Peyer's patch (tissue), 4 donors: Measurements from ENCODE around the gene AGXT2. TPM values are rescaled to one million over a fixed set of nuclear protein-coding genes. Genes with fewer than 3 reads are reported as not detected.

ENCODE experiments used
- DNase-seq, 3 donors: peaks; one replicate each; pipeline ENCODE4 v3.0.0-alpha.2; 2017 to 2019
- H3K27ac ChIP-seq, 4 donors: fragments of 200-600 bp; sonication (generic); one replicate each; pipeline ENCODE4 v1.5.1; 2016 to 2019
- H3K27me3 ChIP-seq, 2 donors: fragments of 200-600 bp; sonication (generic); one replicate each; pipeline ENCODE4 v1.5.1; 2019
- H3K36me3 ChIP-seq, 3 donors: fragments of 200-600 bp; sonication (generic); one replicate each; pipeline ENCODE4 v1.5.1; 2016 to 2019
- H3K4me1 ChIP-seq, 4 donors: fragments of 200-600 bp; sonication (generic); one replicate each; pipeline ENCODE4 v1.5.1; 2016 to 2019
- H3K4me3 ChIP-seq, 4 donors: fragments of 200-600 bp; sonication (generic); 1 replicate in 3 of 4; 2 replicates in 1 of 4; pipeline ENCODE4 v1.5.1; 2016 to 2019; ENCODE audit warnings: mild to moderate bottlenecking in 1 of 4
- H3K9me3 ChIP-seq, 4 donors: fragments of 200-600 bp; sonication (generic); one replicate each; pipeline ENCODE4 v1.5.1; 2016 to 2019; ENCODE audit warnings: mild to moderate bottlenecking in 1 of 4
- CTCF ChIP-seq, 6 experiments: fragments of 450-650 bp in 4 of 6; fragments of 200-600 bp in 2 of 6; sonication (generic) in 1 of 6; IDR thresholded peaks; one replicate each; pipeline ENCODE4 v1.5.1; 2017 to 2019; ENCODE audit warnings: antibody characterized with exemption in 6 of 6, mild to moderate bottlenecking in 3 of 6, moderate library complexity in 1 of 6
- POLR2A ChIP-seq, 2 donors: fragments of 450-650 bp; IDR thresholded peaks; one replicate each; pipeline ENCODE4 v1.5.1; 2017; ENCODE audit warnings: antibody characterized with exemption in 2 of 2, mild to moderate bottlenecking in 2 of 2, moderate library complexity in 2 of 2
- total RNA-seq, 4 donors: library from RNA; depleted of rRNA; stranded (reverse); fragments of >200 nt; gene quantifications; one replicate each; pipeline ENCODE4 v1.1.0, GENCODE V29; 2016

Gene AGXT2
- total RNA-seq, 4 donors from 2014 or later = 4.8 to 11.2 (median 5.5) TPM; not detected in 1

GRCh38 chr5:35012796-35013195, 35.0 kb downstream of the AGXT2 start:
- H3K27me3 ChIP-seq = no peaks in the 10 kb centered on the region
- DNase-seq = no peak
- no peak overlapping the region for H3K4me3 ChIP-seq
- no peaks in the 10 kb centered on the region for H3K36me3 ChIP-seq
- H3K9me3 ChIP-seq = no peaks in the 10 kb centered on the region
- TF ChIP-seq CTCF (IDR thresholded peaks at IDR 0.05) (no peak), POLR2A (IDR thresholded peaks at IDR 0.05) (no peak)
- H3K27ac ChIP-seq = no peak overlapping the region
- H3K4me1 ChIP-seq = no peaks in the 10 kb centered on the region

- Histone ChIP-seq H3K9me3 (no peaks in the 10 kb centered on the region), H3K27me3 (no peaks in the 10 kb centered on the region), H3K4me3 (no peak overlapping the region), H3K36me3 (no peaks in the 10 kb centered on the region), H3K4me1 (no peaks in the 10 kb centered on the region), H3K27ac (no peak overlapping the region)
- DNase-seq = no peak
- no peak for TF ChIP-seq POLR2A (IDR thresholded peaks at IDR 0.05)
- TF ChIP-seq CTCF (IDR thresholded peaks at IDR 0.05) = no peak
Measured at GRCh38 chr5:35012365-35012764, 35.4 kb downstream of the AGXT2 start.

GRCh38 chr5:35010676-35011075, 37.1 kb downstream of the AGXT2 start:
- H3K27me3 ChIP-seq = no peaks in the 10 kb centered on the region
- no peak for TF ChIP-seq POLR2A (IDR thresholded peaks at IDR 0.05)
- no peak for TF ChIP-seq CTCF (IDR thresholded peaks at IDR 0.05)
- no peaks in the 10 kb centered on the region for H3K4me1 ChIP-seq
- H3K4me3 ChIP-seq = no peak overlapping the region
- no peaks in the 10 kb centered on the region for H3K9me3 ChIP-seq
- H3K27ac ChIP-seq = no peak overlapping the region
- no peaks in the 10 kb centered on the region for H3K36me3 ChIP-seq
- no peak for DNase-seq

GRCh38 chr5:35009657-35010056, 38.1 kb downstream of the AGXT2 start:
- Histone ChIP-seq H3K4me3 (no peak overlapping the region), H3K27ac (no peak overlapping the region), H3K36me3 (no peaks in the 10 kb centered on the region), H3K4me1 (no peaks in the 10 kb centered on the region), H3K27me3 (no peaks in the 10 kb centered on the region), H3K9me3 (no peaks in the 10 kb centered on the region)
- no peak for DNase-seq
- TF ChIP-seq CTCF (IDR thresholded peaks at IDR 0.05) = no peak
- no peak for TF ChIP-seq POLR2A (IDR thresholded peaks at IDR 0.05)

- H3K27ac ChIP-seq = no peak overlapping the region
- no peaks in the 10 kb centered on the region for H3K36me3 ChIP-seq
- no peaks in the 10 kb centered on the region for H3K27me3 ChIP-seq
- H3K4me1 ChIP-seq = no peaks in the 10 kb centered on the region
- no peak overlapping the region for H3K4me3 ChIP-seq
- no peaks in the 10 kb centered on the region for H3K9me3 ChIP-seq
- no peak for TF ChIP-seq CTCF (IDR thresholded peaks at IDR 0.05)
- TF ChIP-seq POLR2A (IDR thresholded peaks at IDR 0.05) = no peak
- DNase-seq = no peak
Measured at GRCh38 chr5:35009019-35009418, 38.7 kb downstream of the AGXT2 start.

- H3K27ac ChIP-seq = no peak overlapping the region
- no peaks in the 10 kb centered on the region for H3K9me3 ChIP-seq
- DNase-seq = no peak
- no peak overlapping the region for H3K4me3 ChIP-seq
- H3K36me3 ChIP-seq = no peaks in the 10 kb centered on the region
- TF ChIP-seq POLR2A (IDR thresholded peaks at IDR 0.05) (no peak), CTCF (IDR thresholded peaks at IDR 0.05) (no peak)
- no peaks in the 10 kb centered on the region for H3K27me3 ChIP-seq
- no peaks in the 10 kb centered on the region for H3K4me1 ChIP-seq
Measured at GRCh38 chr5:35004771-35005170, 43.0 kb downstream of the AGXT2 start.
